Endothelial cell of umbilical vein (primary cell): ENCODE results near the gene ADRA2A.

Experiments used
- CTCF ChIP-seq, 2 donors: IDR thresholded peaks; 1 replicate in 1 of 2; 2 replicates in 1 of 2; pipeline ENCODE4 v1.5.1; 2011; ENCODE audit warnings: low read length in 2 of 2, mild to moderate bottlenecking in 2 of 2, moderate library complexity in 2 of 2, control low read depth in 1 of 2, inconsistent platforms in 1 of 2, low read depth in 1 of 2; ENCODE audit not compliant: insufficient read depth in 1 of 2; ENCODE audit errors: extremely low read depth in 1 of 2
- JUN ChIP-seq: IDR thresholded peaks from 2 replicates; pipeline ENCODE4 v1.6.1; 2011; ENCODE audit warnings: borderline replicate concordance, low read depth; ENCODE audit not compliant: insufficient read length, insufficient read depth
- POLR2A ChIP-seq: IDR thresholded peaks from 2 replicates; pipeline ENCODE4 v1.6.1; 2012; ENCODE audit warnings: low read depth, mild to moderate bottlenecking, control low read depth, low read length

DNA sequence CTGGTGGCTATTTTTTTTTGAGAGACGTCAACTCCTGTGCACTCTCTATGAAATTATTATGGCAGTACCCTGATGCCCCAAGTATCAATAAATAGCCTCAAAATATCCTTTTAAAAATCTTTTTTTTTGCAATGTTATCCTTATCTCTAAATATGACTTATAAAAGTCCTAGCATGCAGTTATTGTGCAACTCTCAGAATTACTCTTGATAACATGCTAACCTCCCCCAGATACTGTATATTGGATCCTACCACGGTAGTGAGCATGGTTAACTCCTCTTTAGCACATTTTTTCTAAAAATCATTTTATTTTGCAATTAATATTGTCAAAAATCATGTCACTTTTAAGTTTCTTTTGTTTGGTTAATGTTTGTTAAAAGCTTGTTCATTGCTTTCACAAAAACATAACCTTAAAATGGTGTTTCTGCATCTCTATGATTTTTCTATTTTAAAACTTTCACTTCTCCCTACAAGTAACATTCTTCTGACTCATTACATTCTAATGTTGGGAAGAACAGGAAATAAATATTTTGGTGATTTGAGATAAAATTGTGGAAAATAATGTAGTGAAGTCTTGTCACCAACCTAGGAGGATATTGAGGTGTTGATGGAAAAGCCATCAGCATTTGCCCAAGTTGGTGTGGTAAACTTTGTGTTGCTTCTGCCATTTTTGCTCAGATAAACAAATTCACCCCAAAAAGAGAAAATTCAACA lies 42.1 kb upstream of the ADRA2A start:
- TF ChIP-seq JUN = no peak
- no peak for TF ChIP-seq CTCF (IDR thresholded peaks at IDR 0.05; ENCODE audit: extremely low read depth in 1 of 2, insufficient read depth in 1 of 2, low read depth in 1 of 2, low read length in 2 of 2)
- TF ChIP-seq POLR2A = no peak
